NCI-H345 treated with DMSO at 0.1 percent for 48 hours (cell line): ENCODE data around the gene PSMB5.

Experiments used
- DNase-seq: peaks from one replicate; lab custom pipeline; 2025; ENCODE audit not compliant: unreplicated experiment; lab: John Stamatoyannopoulos, UW

PSMB5 gene

DNA sequence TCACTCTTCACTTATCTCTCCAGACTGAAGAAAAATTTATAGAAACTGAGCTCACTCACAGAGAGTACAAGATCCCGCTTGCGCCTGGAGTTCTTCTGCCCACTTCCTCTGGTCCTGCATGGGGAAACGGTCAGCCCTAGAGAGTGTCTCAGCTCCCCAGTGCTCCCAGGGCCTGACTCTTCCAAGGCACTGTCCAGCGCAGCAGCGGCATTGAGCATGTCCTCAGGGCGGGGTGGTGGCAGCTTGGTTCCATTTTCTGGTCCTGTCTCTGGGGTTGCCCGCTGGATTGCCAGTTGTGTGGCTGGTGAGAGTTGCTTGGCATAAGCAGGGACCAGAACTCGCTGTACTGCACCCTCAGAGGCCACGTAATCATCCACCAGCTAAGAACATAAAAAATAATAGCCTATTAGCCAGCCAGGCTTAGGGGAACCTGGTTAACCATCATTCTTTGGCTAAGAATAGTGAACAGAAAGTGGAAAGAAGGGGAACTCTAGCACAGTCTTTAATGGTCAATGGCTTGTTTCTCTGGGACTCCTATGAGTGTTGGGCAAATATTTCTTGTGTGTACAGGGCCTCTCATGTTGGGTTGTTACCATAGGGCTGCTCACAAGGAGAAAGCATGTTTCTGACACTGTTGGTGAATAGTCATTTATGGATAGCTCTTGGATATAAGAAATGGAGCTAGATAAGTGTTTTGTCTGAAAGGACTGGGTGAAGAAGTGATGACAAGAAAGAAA, 38.6 kb downstream of the PSMB5 start:
- DNase-seq, result no peak

GRCh38 chr14:22994762-22995275, 39.9 kb downstream of the PSMB5 start:
- no peak for DNase-seq

DNA sequence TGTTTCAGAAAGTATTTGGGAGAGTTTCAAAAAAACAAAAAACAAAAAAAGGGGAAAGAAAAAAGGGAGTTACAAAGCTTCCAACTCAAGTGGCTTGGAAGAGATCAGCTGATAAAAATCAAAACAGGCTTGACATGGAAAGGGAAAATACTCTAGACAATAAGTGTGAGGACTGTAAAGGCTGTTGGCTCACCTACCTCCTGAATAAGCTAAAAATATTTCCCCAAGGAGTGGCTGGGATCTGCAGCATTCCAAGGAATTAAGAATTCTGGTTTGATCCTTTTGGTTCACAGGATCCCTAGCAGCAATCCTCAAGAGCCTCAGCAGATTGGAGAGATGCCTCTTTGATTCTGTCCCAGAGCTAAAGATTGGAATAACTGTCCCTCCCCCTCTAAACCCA, 41.2 kb downstream of the PSMB5 start:
- no peak for DNase-seq

DNA sequence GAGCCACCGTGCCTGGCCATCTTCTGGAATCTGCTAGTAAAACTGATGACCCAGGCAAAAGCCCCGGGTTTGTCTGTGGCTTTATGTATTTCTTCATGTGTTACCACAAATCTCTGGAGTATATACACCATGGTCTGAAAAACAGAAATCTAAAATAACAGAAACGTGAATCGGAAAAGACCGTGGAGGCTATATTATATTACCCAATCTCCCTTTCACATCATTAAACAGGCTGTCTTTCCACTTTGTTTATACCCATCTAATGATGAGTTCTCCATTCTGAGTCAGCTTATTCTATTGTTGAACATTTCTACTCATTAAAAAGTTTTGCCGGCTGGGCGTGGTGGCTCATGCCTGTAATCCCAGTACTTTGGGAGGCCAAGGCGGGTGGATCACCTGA, 42.8 kb downstream of the PSMB5 start:
- DNase-seq, result no peak

DNA sequence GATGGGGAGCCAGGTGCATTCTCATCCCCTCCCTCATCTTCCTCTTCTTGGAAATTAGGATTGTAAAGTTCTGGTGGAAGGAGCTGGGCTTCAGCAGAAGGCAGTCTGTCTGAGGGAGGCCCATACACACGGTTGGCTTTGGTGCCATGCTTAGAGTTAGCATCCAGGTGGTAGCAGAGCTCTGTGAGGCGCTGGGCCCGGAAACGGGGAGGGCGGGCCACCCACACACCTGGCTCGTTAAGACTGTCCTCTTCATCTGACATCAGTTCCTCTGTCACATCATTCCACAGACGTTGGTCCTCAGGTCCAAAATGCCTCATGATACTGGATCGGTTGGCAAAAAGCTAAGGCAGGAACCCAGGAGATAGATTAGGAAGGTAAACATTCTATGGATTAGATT, 47.4 kb downstream of the PSMB5 start:
- DNase-seq, result no peak

- DNase-seq, result peak; percentile 67
These were observed 48.1 kb downstream of the PSMB5 start for GRCh38 chr14:22986508-22987054.

DNA sequence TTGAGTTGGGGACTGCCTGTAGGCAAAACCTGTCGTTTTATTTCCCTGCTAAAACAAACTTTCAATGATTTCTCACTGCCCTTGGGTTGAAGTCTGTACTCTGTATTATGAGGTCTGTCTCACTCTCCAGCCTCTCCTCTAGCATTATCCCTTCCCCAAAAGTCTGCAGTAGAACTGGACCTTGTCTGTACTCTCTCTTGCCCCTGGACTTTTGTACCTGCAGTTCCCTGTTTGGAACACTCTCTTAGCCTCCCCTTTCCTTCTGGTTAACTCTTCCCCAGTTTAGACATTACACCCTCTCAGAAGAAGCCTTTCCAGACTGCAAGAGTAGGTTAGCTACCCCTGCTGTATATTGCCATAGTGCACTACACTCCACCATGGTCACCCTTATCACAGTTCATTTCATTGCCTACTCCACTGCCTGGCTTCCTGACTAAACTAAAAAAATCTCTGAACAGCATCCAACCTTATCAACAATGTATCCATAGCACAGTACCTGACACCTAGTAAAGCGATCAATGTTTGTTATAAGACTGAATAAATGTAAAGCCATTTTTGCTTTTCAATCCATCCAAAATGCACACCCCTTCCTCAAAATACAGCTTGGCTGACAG, 48.7 kb downstream of the PSMB5 start:
- no peak for DNase-seq

DNA sequence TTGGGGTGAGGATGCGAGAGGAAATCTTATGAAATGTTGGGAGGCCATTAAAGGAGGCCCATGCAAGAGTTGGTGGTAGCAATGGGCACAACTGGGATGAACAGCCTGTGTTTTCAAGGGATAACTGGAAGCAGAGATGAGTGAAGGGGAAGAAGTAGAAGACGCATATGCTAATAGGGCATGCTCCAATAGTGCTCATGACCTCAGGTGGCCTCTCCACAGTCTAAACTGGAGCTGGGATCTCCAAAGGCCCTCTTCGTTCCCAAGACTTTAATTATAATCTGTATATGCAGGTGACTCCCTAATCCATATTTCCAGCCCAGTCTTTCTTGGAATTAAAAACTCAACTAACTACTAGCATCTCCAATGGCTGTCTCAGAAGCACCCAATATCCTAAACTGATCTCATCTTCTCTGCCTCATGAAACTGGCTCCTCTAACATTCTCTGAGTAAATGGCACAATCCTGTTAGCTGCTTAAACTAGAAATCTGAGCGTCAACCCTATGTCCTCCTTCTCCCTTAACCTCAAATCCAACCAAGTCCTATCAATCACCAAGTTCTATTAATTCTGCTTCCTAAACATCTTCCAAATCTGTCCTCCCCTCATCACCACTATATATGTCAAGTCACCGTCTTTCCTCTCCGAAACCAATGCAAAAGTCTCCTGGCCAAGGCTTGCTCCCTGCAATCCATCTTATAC, 49.6 kb downstream of the PSMB5 start:
- DNase-seq, result no peak

GRCh38 chr14:22982477-22983245, 52.0 kb downstream of the PSMB5 start, which contains the start of gene AJUBA:
Gene AJUBA, minus strand, starts transcription at chr14:22982551. Its CDS starts 285 bp downstream, at chr14:22982266.
- peak; percentile 62 for DNase-seq

- DNase-seq, result no peak
These were observed 52.7 kb downstream of the PSMB5 start for GRCh38 chr14:22981876-22982476.

- DNase-seq, result no peak
These were observed 53.4 kb downstream of the PSMB5 start for GRCh38 chr14:22981090-22981875.

- no peak for DNase-seq
These were observed 54.0 kb downstream of the PSMB5 start for GRCh38 chr14:22980672-22981089.

DNA sequence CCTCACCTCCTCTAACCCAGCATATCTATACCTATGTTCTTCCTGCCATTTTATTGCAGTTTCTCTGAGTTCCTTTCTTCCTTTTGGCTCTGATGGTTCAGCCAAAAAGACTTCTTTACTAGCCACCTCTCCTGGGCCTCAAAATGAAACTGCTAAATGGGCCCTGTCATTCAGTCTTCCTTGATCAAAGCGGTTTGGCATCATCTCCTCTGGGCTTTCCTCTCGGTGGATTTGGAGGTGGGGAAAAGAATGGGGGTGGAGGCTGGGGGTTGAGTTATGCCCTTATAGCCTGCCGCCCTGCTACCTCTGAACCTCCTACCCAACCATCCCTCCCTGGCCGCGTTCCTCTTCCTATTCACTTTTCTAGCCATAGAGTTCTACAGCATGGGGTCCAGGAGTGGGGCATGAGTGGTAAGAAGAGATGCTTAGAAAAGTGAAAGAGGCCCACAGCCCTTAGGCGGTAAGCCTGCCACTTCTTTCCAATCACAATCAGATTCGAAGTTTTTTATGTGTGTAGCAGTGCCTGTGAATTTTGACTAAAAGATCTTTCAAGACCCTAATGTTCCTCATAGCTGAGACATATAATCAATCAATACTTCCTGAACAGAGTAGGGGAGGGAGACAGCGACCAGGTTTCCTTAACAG, 54.8 kb downstream of the PSMB5 start:
- DNase-seq, result no peak

- no peak for DNase-seq
These were observed 55.6 kb downstream of the PSMB5 start for GRCh38 chr14:22978981-22979671.

DNA sequence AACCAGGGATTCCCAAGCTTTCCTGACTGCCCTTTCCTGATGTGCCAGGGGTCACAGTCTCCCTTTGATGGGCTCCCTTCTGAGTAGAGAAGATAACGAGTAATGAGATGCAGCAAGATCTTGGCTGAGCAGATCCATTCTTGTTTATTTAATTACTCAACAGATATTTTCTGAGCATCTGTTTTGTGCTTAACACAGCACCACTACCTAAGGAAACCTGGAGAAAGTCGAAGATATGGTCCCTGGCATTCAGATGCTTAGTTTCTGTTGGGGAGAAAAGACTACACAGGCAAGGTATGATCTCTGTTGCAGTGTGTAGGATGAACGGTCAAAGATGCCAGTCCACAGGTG, 56.2 kb downstream of the PSMB5 start:
- DNase-seq, result no peak

DNA sequence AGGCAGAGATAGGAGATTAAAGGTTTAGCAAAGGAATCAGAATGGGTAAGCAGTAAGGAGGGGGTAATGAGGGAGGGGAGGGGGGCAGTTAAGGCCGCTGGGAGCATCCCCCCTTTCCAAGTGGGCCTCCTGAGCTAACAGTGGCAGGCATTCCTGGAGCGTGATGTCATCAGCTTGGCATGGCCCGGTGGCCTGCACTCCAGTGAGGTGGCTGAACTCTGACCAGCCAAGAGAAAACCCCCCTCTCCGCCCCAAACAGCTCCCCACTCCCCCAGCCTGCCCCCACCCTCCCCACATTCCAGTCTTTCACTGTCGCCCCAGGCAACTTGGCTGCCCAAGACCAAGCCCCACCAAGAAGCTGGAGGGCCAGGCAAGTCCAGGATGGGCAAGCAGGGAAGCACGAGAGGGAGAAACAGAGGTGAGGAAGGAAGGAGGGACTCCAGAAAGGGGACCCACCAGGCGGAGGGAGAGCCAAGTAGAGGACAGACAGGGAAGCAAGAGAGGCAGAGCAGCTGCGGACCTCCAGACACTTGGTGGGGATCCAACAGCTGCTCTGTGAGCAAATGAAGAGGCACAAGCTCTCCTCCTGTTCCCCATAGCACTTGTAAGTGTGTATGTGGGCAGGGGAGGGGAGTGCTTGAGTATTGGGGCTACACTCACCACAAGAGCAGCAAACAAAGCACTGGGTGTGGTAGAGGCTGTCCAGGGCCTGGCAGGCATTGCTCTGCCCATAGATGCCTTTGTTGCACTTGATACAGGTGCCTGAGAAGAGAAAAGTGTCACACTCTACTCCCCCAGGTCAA, 56.8 kb downstream of the PSMB5 start:
- no peak for DNase-seq

DNA sequence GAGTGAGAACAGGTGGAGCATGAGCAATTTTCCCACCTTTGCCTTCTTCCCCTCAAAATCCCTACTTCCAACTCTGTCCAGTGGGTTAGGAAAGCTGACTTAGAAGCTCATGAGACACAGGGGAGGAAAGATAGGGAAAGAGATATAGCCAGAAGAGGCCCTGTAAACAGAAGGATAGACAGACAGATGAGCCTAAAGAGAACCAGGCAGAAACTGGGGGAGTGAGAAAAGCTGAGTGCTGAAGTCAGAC, 57.3 kb downstream of the PSMB5 start:
- no peak for DNase-seq
